HFF-Myc (cell line): ENCODE measurements around the gene SIGLECL1.

Source experiments
- DNase-seq: peaks from one replicate; pipeline ENCODE4 v3.0.0-alpha.2; 2011; ENCODE audit warnings: low read depth; ENCODE audit errors: extremely low read depth
- H3K4me3 ChIP-seq: replicated peaks from 2 replicates; pipeline ENCODE4 v1.5.1; 2011; ENCODE audit warnings: low read depth, mild to moderate bottlenecking, control low read depth, low read length
- TF ChIP-seq, protein P1 (sequence below): IDR thresholded peaks from 2 replicates; pipeline ENCODE4 v1.5.1; 2012; ENCODE audit warnings: mild to moderate bottlenecking, low read depth, low read length, control low read depth; ENCODE audit errors: missing control alignments

SIGLECL1 gene

DNA sequence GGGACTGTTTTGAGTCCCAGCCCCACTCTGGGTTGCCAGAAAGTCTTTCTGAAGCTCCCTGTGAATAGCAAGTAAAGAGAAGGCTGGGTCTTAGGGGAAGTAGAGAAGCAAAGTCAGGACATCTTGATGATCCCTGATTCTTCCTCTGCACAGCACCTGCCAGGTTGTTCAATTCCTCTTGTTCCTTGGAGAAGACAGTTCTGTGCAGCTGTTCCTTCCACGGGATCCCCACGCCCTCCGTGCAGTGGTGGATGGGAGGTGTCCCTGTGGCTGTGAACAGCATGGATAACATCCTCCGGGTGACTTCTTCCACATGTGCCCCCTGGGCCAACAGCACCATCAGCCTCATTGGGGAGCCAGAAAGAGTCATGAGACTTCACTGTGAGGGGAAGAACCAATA is 31.5 kb downstream of the SIGLECL1 start:
- TF ChIP-seq, protein P1, sequence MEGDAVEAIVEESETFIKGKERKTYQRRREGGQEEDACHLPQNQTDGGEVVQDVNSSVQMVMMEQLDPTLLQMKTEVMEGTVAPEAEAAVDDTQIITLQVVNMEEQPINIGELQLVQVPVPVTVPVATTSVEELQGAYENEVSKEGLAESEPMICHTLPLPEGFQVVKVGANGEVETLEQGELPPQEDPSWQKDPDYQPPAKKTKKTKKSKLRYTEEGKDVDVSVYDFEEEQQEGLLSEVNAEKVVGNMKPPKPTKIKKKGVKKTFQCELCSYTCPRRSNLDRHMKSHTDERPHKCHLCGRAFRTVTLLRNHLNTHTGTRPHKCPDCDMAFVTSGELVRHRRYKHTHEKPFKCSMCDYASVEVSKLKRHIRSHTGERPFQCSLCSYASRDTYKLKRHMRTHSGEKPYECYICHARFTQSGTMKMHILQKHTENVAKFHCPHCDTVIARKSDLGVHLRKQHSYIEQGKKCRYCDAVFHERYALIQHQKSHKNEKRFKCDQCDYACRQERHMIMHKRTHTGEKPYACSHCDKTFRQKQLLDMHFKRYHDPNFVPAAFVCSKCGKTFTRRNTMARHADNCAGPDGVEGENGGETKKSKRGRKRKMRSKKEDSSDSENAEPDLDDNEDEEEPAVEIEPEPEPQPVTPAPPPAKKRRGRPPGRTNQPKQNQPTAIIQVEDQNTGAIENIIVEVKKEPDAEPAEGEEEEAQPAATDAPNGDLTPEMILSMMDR: no peak
- H3K4me3 ChIP-seq: no peak overlapping the region
- DNase-seq: no peak

DNA sequence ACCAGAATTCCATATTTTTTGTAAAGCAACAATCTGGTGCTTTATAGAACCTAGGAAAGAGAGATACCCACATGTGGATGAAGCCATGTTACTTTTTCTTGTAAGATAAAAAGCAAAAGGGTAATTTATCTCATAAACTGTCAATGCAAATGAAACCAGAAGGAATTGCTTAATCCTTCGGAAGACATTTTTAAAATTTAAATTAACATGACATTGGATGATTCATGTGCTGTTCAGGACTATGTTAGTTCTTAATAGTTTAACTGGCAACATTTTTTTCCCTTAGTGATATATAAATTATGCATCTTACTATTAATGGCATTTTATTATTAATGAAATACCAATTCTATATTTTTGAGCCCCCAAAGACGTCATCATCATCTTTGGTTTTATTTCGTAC is 34.8 kb downstream of the SIGLECL1 start:
- TF ChIP-seq, protein P1: no peak
- no peak overlapping the region for H3K4me3 ChIP-seq
- DNase-seq: no peak

DNA sequence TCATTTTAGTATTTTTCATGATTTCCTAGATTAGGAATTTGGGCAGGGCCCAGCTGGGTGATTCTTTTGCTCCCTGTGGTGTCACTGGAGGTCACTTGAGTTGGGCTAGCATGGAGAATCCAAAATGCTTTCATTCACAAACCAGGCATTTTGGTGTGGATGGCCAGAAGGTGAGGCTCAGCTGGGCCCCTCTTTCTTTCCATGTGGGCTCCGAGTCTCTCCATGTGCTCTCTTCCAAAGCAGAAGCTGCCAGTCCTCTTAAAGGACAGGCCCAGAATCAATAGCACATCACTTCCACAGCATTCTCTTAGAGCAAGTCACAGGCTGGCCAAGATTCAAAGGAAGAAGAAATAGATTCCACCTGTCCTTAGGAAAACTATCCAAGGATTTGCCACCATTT is 38.8 kb downstream of the SIGLECL1 start:
- DNase-seq: no peak
- H3K4me3 ChIP-seq: no peak overlapping the region
- TF ChIP-seq, protein P1: no peak

DNA sequence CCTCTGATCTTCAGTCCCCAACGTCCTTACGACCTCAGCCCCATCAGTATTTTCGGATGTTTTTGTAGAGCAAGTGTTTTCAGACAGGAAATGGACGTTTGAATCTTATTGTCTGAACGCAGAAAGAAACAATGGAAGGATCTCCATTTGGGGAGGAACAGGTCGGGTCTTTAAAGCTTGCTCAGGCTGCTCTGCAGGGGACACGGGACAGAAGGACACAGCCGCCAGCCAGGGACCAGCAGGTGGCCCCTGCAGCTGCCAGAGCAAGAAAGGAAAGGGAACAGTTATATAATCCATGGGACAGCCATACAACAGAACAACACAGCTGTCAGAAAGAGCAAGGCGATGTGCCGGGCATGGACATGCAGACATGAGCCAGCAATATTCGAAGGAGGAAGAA is 42.1 kb downstream of the SIGLECL1 start:
- no peak for DNase-seq

DNA sequence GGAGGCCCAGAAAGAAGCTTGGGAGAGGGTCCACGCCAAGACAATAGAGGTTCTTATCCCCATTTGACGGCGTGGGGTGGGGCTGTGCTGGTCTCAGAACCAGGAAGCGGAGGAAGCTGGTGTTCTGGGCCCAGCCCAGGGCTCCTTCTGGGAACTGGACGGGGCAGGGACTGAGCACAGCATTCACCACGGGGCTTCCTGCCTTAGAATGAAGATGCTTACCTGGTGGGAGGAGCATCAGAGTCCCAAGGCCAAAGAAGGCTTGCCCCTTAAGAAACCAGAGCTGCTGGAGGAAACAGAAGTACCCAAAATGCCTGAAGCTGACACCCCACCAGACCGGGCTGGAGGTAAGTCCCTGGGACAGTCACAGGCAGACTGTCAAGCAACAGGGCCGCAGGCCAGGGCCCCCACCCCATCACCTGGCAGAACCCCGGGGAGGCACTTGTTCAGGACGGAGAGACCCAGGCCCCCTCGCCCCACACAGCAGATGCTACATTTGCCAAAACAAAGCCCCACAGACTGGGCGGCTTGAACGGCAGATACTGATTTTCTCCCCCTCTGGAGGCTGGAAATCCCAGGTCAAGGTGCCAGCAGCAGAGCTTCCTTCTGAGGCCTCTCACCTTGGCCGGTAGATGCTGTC is 42.8 kb downstream of the SIGLECL1 start:
- no peak overlapping the region for H3K4me3 ChIP-seq
- TF ChIP-seq, protein P1: no peak
- DNase-seq: no peak

More for the DNA sequence above, 42.1 kb downstream of the SIGLECL1 start:
- TF ChIP-seq, protein P1: no peak
- no peak overlapping the region for H3K4me3 ChIP-seq

DNA sequence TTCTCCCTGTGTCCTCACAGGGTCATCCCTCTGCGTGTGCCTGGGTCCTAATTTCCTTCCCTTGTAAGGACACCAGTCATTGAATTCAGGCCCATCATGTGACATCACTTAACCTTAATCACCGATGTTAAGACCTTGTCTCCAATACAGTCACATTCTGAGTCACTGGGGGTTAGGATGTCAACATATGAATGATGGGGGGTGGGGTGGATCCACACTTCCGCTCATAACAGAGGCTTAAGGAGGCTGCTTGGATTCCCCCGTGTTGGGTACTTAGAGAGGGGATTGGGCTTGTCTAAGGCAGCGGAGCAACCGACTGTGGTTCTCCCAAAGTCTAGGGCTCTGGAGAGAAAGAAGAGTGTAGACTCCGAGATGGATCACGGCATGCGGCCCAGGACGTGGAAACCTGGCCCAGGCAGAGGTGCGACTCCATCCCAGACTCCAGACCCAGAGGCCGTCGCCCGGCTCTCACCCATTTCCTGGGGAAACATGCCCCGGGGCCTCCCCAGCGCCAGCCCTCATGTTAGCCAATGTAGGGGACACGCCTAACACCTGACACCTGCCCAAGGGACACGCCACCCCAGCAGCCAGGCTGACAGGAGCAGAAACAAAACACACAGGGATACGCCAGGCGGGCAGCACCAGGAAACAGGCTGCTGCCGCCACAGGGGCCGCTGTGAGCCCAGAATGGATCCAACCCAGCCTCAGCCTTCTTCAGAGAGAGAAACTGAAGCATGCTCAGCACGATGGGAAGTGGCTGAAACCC is 43.5 kb downstream of the SIGLECL1 start:
- no peak overlapping the region for H3K4me3 ChIP-seq
- TF ChIP-seq, protein P1: no peak

More for the DNA sequence above, 43.5 kb downstream of the SIGLECL1 start:
- DNase-seq: no peak
